Loucy (cell line): ENCODE data around the gene TMEM156.

Experiments used
- H2AFZ ChIP-seq: fragments of 200-600 bp; sonication (generic); 2 replicates; pipeline ENCODE4 v1.6.0; 2016; ENCODE audit warnings: antibody characterized with exemption, mild to moderate bottlenecking, low read length, moderate library complexity
- H3F3A ChIP-seq: fragments of 200-600 bp; 2 replicates; pipeline ENCODE4 v1.6.0; 2016; ENCODE audit warnings: antibody characterized with exemption, low read depth, mild to moderate bottlenecking
- H3K27me3 ChIP-seq: fragments of 200-600 bp; sonication (generic); 2 replicates; pipeline ENCODE4 v1.6.1; 2014; ENCODE audit warnings: low read length, mild to moderate bottlenecking; ENCODE audit not compliant: insufficient read depth, poor library complexity, severe bottlenecking
- H3K36me3 ChIP-seq: fragments of 200-600 bp; sonication (generic); 2 replicates; pipeline ENCODE4 v1.6.1; 2016; ENCODE audit warnings: low read length; ENCODE audit not compliant: insufficient read depth
- H3K4me1 ChIP-seq: fragments of 200-600 bp; sonication (generic); 2 replicates; pipeline ENCODE4 v1.5.1; 2014; ENCODE audit warnings: low read length, mild to moderate bottlenecking; ENCODE audit not compliant: insufficient read depth, poor library complexity, severe bottlenecking
- H3K4me2 ChIP-seq: fragments of 200-600 bp; sonication (generic); 2 replicates; pipeline ENCODE4 v1.6.0; 2014; ENCODE audit warnings: antibody characterized with exemption, low read length, low read depth, mild to moderate bottlenecking; ENCODE audit not compliant: poor library complexity, severe bottlenecking
- H3K4me3 ChIP-seq: fragments of 200-600 bp; sonication (generic); 2 replicates; pipeline ENCODE4 v1.5.1; 2014; ENCODE audit warnings: low read length, mild to moderate bottlenecking, mixed read lengths; ENCODE audit not compliant: poor library complexity, severe bottlenecking
- H3K79me2 ChIP-seq: fragments of 200-600 bp; sonication (generic); 2 replicates; pipeline ENCODE4 v1.6.1; 2014; ENCODE audit warnings: low read length; ENCODE audit not compliant: insufficient read depth
- H3K9ac ChIP-seq: fragments of 200-600 bp; sonication (generic); 2 replicates; pipeline ENCODE4 v1.6.0; 2014; ENCODE audit warnings: mild to moderate bottlenecking, low read depth, low read length, moderate library complexity; ENCODE audit not compliant: poor library complexity, severe bottlenecking
- H3K9me2 ChIP-seq: fragments of 200-600 bp; sonication (generic); replicated peaks from 2 replicates; pipeline ENCODE4 v1.6.1; 2016; ENCODE audit warnings: low read depth, low read length, mixed read lengths
- H3K9me3 ChIP-seq: fragments of 200-600 bp; sonication (generic); 2 replicates; pipeline ENCODE4 v1.6.1; 2014; ENCODE audit warnings: mild to moderate bottlenecking, antibody characterized with exemption, low read length, low read depth; ENCODE audit not compliant: insufficient read depth
- H4K20me1 ChIP-seq: fragments of 200-600 bp; sonication (generic); 2 replicates; pipeline ENCODE4 v1.6.0; 2014; ENCODE audit warnings: antibody characterized with exemption, low read length, mild to moderate bottlenecking; ENCODE audit not compliant: insufficient read depth, poor library complexity, severe bottlenecking
- CTCF ChIP-seq: fragments of 200-600 bp; sonication (generic); conservative IDR thresholded peaks from 2 replicates; pipeline ENCODE4 v1.5.1; 2014; ENCODE audit warnings: mild to moderate bottlenecking, antibody characterized with exemption, low read length
- EZH2phosphoT487 ChIP-seq: fragments of 200-600 bp; IDR thresholded peaks from 2 replicates; pipeline ENCODE4 v1.6.1; 2018; ENCODE audit warnings: antibody characterized with exemption, mild to moderate bottlenecking, moderate library complexity, borderline replicate concordance

Gene TMEM156

GRCh38 chr4:39067451-39067850, 35.2 kb upstream of the TMEM156 start:
- no peak overlapping the region for H2AFZ ChIP-seq
- H3K4me1 ChIP-seq: no peaks in the 10 kb centered on the region
- H3K9me2 ChIP-seq: no peaks in the 10 kb centered on the region
- H3F3A ChIP-seq: no peaks in the 10 kb centered on the region
- H3K9me3 ChIP-seq: no peaks in the 10 kb centered on the region
- TF ChIP-seq CTCF (no peak), EZH2phosphoT487 (no peak)
- peaks cover 9% of the 10 kb centered on the region for H4K20me1 ChIP-seq
- no peak overlapping the region for H3K9ac ChIP-seq
- H3K27me3 ChIP-seq: no peaks in the 10 kb centered on the region
- H3K79me2 ChIP-seq: peaks cover 47% of the 10 kb centered on the region
- no peak overlapping the region for H3K4me3 ChIP-seq
- no peaks in the 10 kb centered on the region for H3K36me3 ChIP-seq
- no peak overlapping the region for H3K4me2 ChIP-seq

GRCh38 chr4:39067031-39067430, 34.8 kb upstream of the TMEM156 start:
- Histone ChIP-seq H3K4me3 (no peak overlapping the region), H3K79me2 (peaks cover 50% of the 10 kb centered on the region), H3K27me3 (no peaks in the 10 kb centered on the region), H3K9me2 (no peaks in the 10 kb centered on the region), H3F3A (no peaks in the 10 kb centered on the region), H4K20me1 (peaks cover 13% of the 10 kb centered on the region), H3K4me1 (peaks cover 1% of the 10 kb centered on the region), H3K9ac (no peak overlapping the region), H2AFZ (no peak overlapping the region), H3K9me3 (no peaks in the 10 kb centered on the region), H3K36me3 (no peaks in the 10 kb centered on the region), H3K4me2 (no peak overlapping the region)
- TF ChIP-seq EZH2phosphoT487: no peak
- no peak for TF ChIP-seq CTCF

GRCh38 chr4:39066371-39066770, 34.2 kb upstream of the TMEM156 start:
- H3K4me2 ChIP-seq: no peak overlapping the region
- no peaks in the 10 kb centered on the region for H3K27me3 ChIP-seq
- H3K4me1 ChIP-seq: peaks cover 7% of the 10 kb centered on the region
- no peaks in the 10 kb centered on the region for H3K9me3 ChIP-seq
- H2AFZ ChIP-seq: no peak overlapping the region
- no peaks in the 10 kb centered on the region for H3K9me2 ChIP-seq
- H3K36me3 ChIP-seq: no peaks in the 10 kb centered on the region
- H3F3A ChIP-seq: no peaks in the 10 kb centered on the region
- no peak overlapping the region for H3K9ac ChIP-seq
- H4K20me1 ChIP-seq: peaks cover 19% of the 10 kb centered on the region
- H3K4me3 ChIP-seq: no peak overlapping the region
- TF ChIP-seq CTCF (no peak), EZH2phosphoT487 (no peak)
- H3K79me2 ChIP-seq: peaks cover 57% of the 10 kb centered on the region
